ENCODE results near the gene COMMD1.
"Not testable (repeated sequence)": the region's sequence is repeated elsewhere in the genome, so short reads cannot be mapped to it uniquely, and the experiment has no call there.

The COMMD1 gene

GRCh38 chr2:62076980-62077638 lies 171.6 kb downstream of the COMMD1 start:
- DNase-seq: no peak

- no peak for DNase-seq
These were observed 179.3 kb downstream of the COMMD1 start for GRCh38 chr2:62084801-62085200.

GRCh38 chr2:62089658-62090057 lies 184.2 kb downstream of the COMMD1 start:
- no peak for DNase-seq

GRCh38 chr2:62091471-62091870 lies 186.0 kb downstream of the COMMD1 start:
- no peak for DNase-seq

- no peak for DNase-seq
These were observed 193.6 kb downstream of the COMMD1 start for GRCh38 chr2:62099050-62099449.

- DNase-seq: no peak
These were observed 194.2 kb downstream of the COMMD1 start for GRCh38 chr2:62099523-62100175.

- no peak for DNase-seq
These were observed 196.4 kb downstream of the COMMD1 start for GRCh38 chr2:62101886-62102285.

- DNase-seq: no peak
These were observed 197.0 kb downstream of the COMMD1 start for GRCh38 chr2:62102402-62102920.

GRCh38 chr2:62109554-62109953 lies 204.1 kb downstream of the COMMD1 start:
- DNase-seq: no peak

- DNase-seq: no peak
These were observed 205.0 kb downstream of the COMMD1 start for GRCh38 chr2:62110415-62111025.

- no peak for DNase-seq
These were observed 206.7 kb downstream of the COMMD1 start for GRCh38 chr2:62112179-62112578.

- DNase-seq: no peak
These were observed 209.1 kb downstream of the COMMD1 start for GRCh38 chr2:62114564-62114963.

- no peak for DNase-seq
These were observed 211.5 kb downstream of the COMMD1 start for GRCh38 chr2:62116983-62117382.

- DNase-seq: no peak
These were observed 212.7 kb downstream of the COMMD1 start for GRCh38 chr2:62118160-62118559.

- DNase-seq: no peak
These were observed 214.0 kb downstream of the COMMD1 start for GRCh38 chr2:62119311-62119974.

GRCh38 chr2:62126239-62126638 lies 220.8 kb downstream of the COMMD1 start:
- DNase-seq: not testable (repeated sequence)

GRCh38 chr2:62133320-62133823 lies 227.9 kb downstream of the COMMD1 start:
- no peak for DNase-seq

- no peak for DNase-seq
These were observed 231.7 kb downstream of the COMMD1 start for GRCh38 chr2:62136956-62137830.

- DNase-seq: no peak
These were observed 235.1 kb downstream of the COMMD1 start for GRCh38 chr2:62140426-62141141.

GRCh38 chr2:62141142-62141740 lies 235.8 kb downstream of the COMMD1 start:
- DNase-seq: no peak

- DNase-seq: no peak
These were observed 236.6 kb downstream of the COMMD1 start for GRCh38 chr2:62142054-62142453.
